ENCODE measurements around the gene ASPG. TPM values are rescaled to one million over a fixed set of nuclear protein-coding genes. Genes with fewer than 3 reads are reported as not detected.

The ASPG gene
- polyA plus RNA-seq, 1 donor (not counting 4 experiments of a cell fraction or from before 2014, with no cell fraction given) = 0.10 TPM

GRCh38 chr14:104041430-104042104 lies 43.9 kb upstream of the ASPG start:
- no peaks in the 10 kb centered on the region for H3K79me2 ChIP-seq (ENCODE audit: control insufficient read depth, insufficient read depth, low read length)
- no peaks in the 10 kb centered on the region for H4K20me1 ChIP-seq (ENCODE audit: control insufficient read depth, extremely low read depth, insufficient read depth, low read length)
- H3K36me3 ChIP-seq (ENCODE audit: control insufficient read depth in 2 of 2, extremely low read depth in 1 of 2, insufficient read depth in 2 of 2, low read length in 2 of 2) = no peaks in the 10 kb centered on the region
- no peak for TF ChIP-seq EZH2 (IDR thresholded peaks at IDR 0.05; ENCODE audit: low read length)
- no peak for TF ChIP-seq CTCF (optimal IDR thresholded peaks at IDR 0.05 in 1 of 3, IDR thresholded peaks at IDR 0.05 in 1 of 3, conservative IDR thresholded peaks at IDR 0.05 in 1 of 3; ENCODE audit: extremely low read depth in 1 of 3, insufficient read depth in 2 of 3, low read length in 3 of 3)
- H3K27ac ChIP-seq (ENCODE audit: control insufficient read depth, insufficient read depth, low read length) = no peak overlapping the region
- H3K4me3 ChIP-seq (ENCODE audit: control insufficient read depth in 2 of 3, extremely low read depth in 1 of 3, insufficient read depth in 2 of 3, low read depth in 1 of 3, low read length in 3 of 3) = no peak overlapping the region
- FAIRE-seq = no peak
- H3K9me3 ChIP-seq (ENCODE audit: control insufficient read depth, low read depth, low read length) = no peaks in the 10 kb centered on the region
- peaks cover 8% of the 10 kb centered on the region for H3K27me3 ChIP-seq (ENCODE audit: control insufficient read depth, extremely low read depth, insufficient read depth, low read length)
- H2AFZ ChIP-seq (ENCODE audit: control insufficient read depth, low read length) = no peak overlapping the region
- H3K9me1 ChIP-seq (ENCODE audit: control insufficient read depth, extremely low read depth, insufficient read depth, low read length) = no peaks in the 10 kb centered on the region
- dilution Hi-C loops (cut with MboI; ENCODE audit: extremely low pct_ligation_motif_present, low sequenced_read_pairs) = loop anchor here (25.0 kb wide), 1 partner anchor 96 kb away; the partner anchor contains the start of gene KIF26A
- no peak overlapping the region for H3K9ac ChIP-seq (ENCODE audit: control insufficient read depth, extremely low read depth, insufficient read depth, low read length)
- no peaks in the 10 kb centered on the region for H3K4me1 ChIP-seq (ENCODE audit: control insufficient read depth, extremely low read depth, insufficient read depth, low read length)
- H3K4me2 ChIP-seq (ENCODE audit: control insufficient read depth, extremely low read depth, insufficient read depth, low read depth, low read length) = no peak overlapping the region
- no peak for DNase-seq (ENCODE audit: low read depth, low spot score)

- no peak for TF ChIP-seq CTCF (optimal IDR thresholded peaks at IDR 0.05 in 1 of 3, IDR thresholded peaks at IDR 0.05 in 1 of 3, conservative IDR thresholded peaks at IDR 0.05 in 1 of 3; ENCODE audit: extremely low read depth in 1 of 3, insufficient read depth in 2 of 3, low read length in 3 of 3)
- TF ChIP-seq EZH2 (IDR thresholded peaks at IDR 0.05; ENCODE audit: low read length) = no peak
- H3K27ac ChIP-seq (ENCODE audit: control insufficient read depth, insufficient read depth, low read length) = no peak overlapping the region
- dilution Hi-C loops (cut with MboI; ENCODE audit: extremely low pct_ligation_motif_present, low sequenced_read_pairs) = loop anchor here (25.0 kb wide), 1 partner anchor 93 kb away; the partner anchor contains the start of gene KIF26A
Observed at GRCh38 chr14:104044016-104044415, 41.5 kb upstream of the ASPG start.

More at GRCh38 chr14:104044016-104044415, 41.5 kb upstream of the ASPG start:
- Histone ChIP-seq H3K4me2 (ENCODE audit: control insufficient read depth, extremely low read depth, insufficient read depth, low read depth, low read length) (no peak overlapping the region), H3K79me2 (ENCODE audit: control insufficient read depth, insufficient read depth, low read length) (no peaks in the 10 kb centered on the region), H3K4me3 (ENCODE audit: control insufficient read depth in 2 of 3, extremely low read depth in 1 of 3, insufficient read depth in 2 of 3, low read depth in 1 of 3, low read length in 3 of 3) (no peak overlapping the region), H3K4me1 (ENCODE audit: control insufficient read depth, extremely low read depth, insufficient read depth, low read length) (no peaks in the 10 kb centered on the region), H2AFZ (ENCODE audit: control insufficient read depth, low read length) (no peak overlapping the region), H3K36me3 (ENCODE audit: control insufficient read depth in 2 of 2, extremely low read depth in 1 of 2, insufficient read depth in 2 of 2, low read length in 2 of 2) (no peaks in the 10 kb centered on the region), H3K27me3 (ENCODE audit: control insufficient read depth, extremely low read depth, insufficient read depth, low read length) (peaks cover 4% of the 10 kb centered on the region), H3K9ac (ENCODE audit: control insufficient read depth, extremely low read depth, insufficient read depth, low read length) (no peak overlapping the region), H3K9me1 (ENCODE audit: control insufficient read depth, extremely low read depth, insufficient read depth, low read length) (no peaks in the 10 kb centered on the region), H3K9me3 (ENCODE audit: control insufficient read depth, low read depth, low read length) (no peaks in the 10 kb centered on the region), H4K20me1 (ENCODE audit: control insufficient read depth, extremely low read depth, insufficient read depth, low read length) (no peaks in the 10 kb centered on the region)
- FAIRE-seq (no peak), DNase-seq (ENCODE audit: low read depth, low spot score) (no peak)

Data from keratinocyte (primary cell).